GM18519 (cell line): ENCODE data around the gene WDR43.

ENCODE experiments used
- ATAC-seq: cut with Tn5 transposase; IDR thresholded peaks from one replicate; pipeline ENCODE4 v1.9.1; 2021; ENCODE audit warnings: mild to moderate bottlenecking, moderate library complexity; ENCODE audit not compliant: unreplicated experiment, low FRiP score

Gene WDR43

DNA sequence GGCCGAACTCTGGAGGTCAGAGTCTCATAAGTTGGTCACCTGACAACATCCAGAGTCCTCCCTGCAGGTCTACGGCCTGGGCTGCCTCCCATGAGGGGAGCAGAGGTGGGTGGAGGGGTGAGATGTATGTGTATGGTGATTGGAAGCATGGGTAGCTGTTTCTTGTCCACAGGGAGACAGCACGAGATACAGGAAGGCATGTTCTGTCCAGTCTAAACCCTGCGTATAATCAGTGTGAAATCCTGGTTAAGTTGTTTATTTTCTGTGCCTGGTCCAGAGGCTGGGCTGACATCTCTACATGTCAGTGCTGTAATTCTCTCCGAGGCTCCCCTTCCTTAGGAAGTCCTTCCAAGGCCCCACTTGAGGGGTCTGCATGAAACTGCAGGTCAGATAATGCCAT is 95.5 kb downstream of the WDR43 start:
- no peak for ATAC-seq

DNA sequence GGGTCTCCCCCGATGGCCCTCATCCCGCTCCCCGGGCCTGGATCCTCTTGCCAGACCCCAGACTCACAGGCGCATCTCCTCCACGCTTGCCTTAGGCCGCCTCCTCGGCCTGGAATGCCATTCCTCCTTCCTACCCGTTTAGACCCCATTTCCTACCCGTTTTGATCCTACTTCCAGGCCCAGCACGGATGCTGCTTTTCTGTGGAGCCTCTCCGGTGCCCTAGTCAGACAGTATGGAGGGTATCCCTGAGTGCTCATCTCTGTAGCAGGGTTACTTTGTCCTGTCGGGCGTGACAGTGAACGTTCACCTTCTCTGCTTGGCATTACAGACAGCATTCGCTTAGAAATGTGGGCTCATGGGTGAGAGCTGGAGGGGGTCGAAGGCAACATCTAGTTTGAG is 96.0 kb downstream of the WDR43 start:
- no peak for ATAC-seq

DNA sequence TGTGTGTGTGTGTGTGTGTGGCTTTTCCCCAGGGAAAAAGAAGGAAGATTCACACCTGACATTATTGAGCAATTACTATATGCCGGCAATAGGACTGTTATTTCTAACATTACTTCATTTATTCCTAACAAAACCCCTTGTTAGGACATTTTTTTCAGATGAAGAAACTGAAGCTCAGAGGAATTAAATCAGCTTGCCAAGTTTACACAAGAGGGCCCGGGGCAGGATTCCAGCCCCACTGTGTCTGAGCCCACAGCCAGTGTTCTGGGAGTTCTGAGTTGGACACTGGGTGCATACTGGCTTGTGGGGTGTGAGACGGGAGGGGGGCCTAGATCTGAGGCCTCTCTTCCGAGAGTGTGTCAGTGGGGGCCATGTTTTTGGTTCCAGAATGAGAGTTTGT is 96.6 kb downstream of the WDR43 start:
- ATAC-seq: no peak

- no peak for ATAC-seq
Observed at GRCh38 chr2:28991460-28991859, 97.0 kb downstream of the WDR43 start.

DNA sequence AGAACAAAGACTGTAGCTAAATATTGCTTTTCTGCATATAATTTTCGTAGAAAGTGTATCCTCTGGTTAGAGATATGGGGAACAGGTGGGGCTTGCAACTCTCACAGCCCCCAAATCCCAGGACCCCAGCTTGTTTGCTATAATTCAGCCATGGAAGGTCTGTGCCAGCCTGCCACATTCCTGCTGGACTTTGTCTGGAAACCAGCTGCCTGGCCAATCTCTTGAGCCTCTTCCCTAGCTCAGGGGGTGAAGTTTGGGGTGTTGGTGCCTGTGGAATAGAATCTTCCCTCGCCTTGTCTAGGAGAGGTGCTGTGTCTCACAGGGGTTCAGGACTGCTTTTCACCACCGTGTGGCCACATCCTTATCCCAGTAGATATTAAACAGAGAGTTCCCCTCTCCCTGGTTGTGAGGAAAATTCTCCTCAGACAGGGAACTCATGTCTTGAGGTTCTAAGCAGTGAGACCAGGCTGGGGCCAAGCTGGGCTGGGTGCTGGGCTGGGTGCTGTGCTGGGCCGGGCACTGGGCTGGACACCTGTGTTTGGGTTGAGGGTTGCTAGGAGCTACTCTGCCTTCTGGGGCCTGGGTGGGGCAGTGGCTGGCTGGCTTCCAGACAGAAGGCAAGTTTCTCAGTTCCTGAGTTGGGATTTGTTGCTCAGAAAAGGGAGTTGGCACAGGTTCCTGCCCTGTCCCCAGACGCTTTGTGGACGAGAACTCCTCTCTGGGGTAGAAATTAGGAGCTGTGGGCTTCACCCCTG is 98.9 kb downstream of the WDR43 start:
- no peak for ATAC-seq

DNA sequence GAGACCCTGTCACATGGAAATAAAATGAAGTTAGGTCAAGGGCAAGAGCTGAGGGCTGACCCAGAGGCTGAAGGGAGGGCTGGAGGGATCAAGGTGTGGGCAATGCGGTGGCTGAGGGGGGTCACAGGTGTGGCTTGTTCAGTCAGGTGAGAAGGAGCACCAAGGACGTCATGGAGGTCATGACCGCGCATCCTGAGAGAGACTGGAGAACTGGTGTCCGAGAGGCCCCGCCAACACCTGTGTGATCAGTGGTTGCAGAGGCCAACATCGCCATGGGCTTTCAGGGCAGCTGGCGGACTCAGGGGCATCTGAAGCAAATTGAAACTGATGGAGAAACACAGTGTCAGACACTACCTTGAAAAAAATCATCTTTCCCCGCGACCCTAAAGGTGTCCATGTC is 99.6 kb downstream of the WDR43 start:
- no peak for ATAC-seq

GRCh38 chr2:28994679-28995078 is 100.2 kb downstream of the WDR43 start:
- no peak for ATAC-seq

GRCh38 chr2:28995765-28996750 is 101.6 kb downstream of the WDR43 start:
- no peak for ATAC-seq

GRCh38 chr2:28997237-28997846 is 102.9 kb downstream of the WDR43 start:
- no peak for ATAC-seq
